GM08714 (cell line): ENCODE data around the gene REEP5.

ENCODE experiments used
- H3K4me3 ChIP-seq: fragments of 200-500 bp; sonication (Bioruptor generic); 2 replicates; pipeline ENCODE4 v1.5.1; 2014; ENCODE audit warnings: mild to moderate bottlenecking, low read length, inconsistent platforms
- ZNF274 ChIP-seq: IDR thresholded peaks from 2 replicates; pipeline ENCODE4 v1.6.1; 2012; ENCODE audit warnings: mild to moderate bottlenecking, low read depth, low read length

Gene REEP5

GRCh38 chr5:112854651-112855050 is 67.4 kb downstream of the REEP5 start:
- TF ChIP-seq ZNF274, result no peak

DNA sequence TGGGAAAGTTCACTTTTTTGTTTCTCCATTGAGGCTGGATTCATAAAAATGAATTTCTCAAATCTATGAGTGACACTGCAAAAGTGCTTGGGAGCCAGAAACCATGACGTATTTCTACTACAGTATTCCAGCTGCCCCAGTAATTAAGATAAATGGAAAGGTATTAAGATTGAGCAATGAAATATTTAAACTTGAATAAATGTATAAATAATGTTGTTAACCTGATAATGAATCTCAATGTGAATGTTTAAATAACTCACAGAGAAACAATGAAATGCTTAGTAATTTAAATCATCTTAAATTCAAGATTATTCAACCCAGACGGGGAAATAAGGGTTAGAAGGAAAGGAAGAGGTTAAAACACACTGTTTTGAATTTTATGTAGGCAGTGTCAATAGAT is 72.1 kb downstream of the REEP5 start:
- TF ChIP-seq ZNF274, result no peak

More at GRCh38 chr5:112854651-112855050, 67.4 kb downstream of the REEP5 start:
- no peak overlapping the region for H3K4me3 ChIP-seq

GRCh38 chr5:112848116-112848811 is 73.8 kb downstream of the REEP5 start:
- H3K4me3 ChIP-seq, result no peak overlapping the region
- no peak for TF ChIP-seq ZNF274

More for the DNA sequence above, 72.1 kb downstream of the REEP5 start:
- no peak overlapping the region for H3K4me3 ChIP-seq

GRCh38 chr5:112847306-112847705 is 74.7 kb downstream of the REEP5 start:
- TF ChIP-seq ZNF274, result no peak

GRCh38 chr5:112846556-112846955 is 75.5 kb downstream of the REEP5 start:
- TF ChIP-seq ZNF274, result no peak
- H3K4me3 ChIP-seq, result no peak overlapping the region

More at GRCh38 chr5:112847306-112847705, 74.7 kb downstream of the REEP5 start:
- H3K4me3 ChIP-seq, result no peak overlapping the region

DNA sequence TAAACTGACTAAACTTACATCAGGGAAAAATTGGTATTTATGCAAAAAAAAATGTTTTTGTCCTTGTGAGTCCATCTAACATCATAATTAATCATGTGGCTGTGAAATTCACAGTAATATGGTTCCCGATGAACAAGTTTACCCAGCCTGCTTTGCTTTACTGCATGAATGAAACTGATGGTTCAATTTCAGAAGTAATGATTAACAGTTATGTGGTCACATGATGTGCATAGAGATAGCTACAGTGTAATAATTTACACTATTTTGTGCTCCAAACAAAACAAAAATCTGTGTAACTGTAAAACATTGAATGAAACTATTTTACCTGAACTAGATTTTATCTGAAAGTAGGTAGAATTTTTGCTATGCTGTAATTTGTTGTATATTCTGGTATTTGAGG is 77.5 kb downstream of the REEP5 start:
- H3K4me3 ChIP-seq, result no peak overlapping the region
- TF ChIP-seq ZNF274, result no peak

DNA sequence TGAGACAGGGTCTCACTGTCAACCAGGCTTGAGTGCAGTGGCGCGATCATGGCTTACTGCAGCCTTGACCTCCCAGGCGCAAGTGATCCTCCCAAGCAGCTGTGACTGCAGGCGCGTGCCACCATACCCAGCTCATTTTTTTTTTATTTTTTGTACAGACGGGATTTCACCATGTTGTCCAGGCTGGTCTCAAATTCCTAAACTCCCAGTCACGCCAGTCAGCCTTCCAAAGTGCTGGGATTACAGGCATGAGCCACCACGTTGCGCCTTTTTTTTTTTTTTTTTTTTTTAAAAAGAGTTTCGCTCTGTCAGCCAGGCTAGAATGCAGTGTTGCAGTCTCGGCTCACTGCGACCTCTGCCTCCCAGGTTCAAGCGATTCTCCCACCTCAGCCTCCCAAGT is 88.1 kb downstream of the REEP5 start:
- no peak for TF ChIP-seq ZNF274
- no peak overlapping the region for H3K4me3 ChIP-seq

DNA sequence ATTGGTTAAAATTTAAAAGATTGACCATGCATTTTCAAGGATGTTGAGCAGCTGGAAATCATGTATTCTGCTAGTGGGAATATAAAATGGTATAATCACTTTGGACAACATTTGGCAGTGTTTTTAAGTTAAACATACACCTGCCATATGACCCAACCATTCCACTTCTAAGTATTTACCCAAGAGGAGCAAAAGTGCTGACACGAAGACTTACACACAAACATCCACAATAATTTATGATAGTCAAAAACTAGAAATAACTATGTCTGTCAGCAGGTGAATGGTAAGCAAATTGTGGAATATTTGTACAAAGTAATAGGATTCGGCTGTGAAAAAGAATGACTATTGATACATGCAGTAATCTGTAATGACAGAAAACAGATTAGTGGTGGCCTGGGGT is 91.6 kb downstream of the REEP5 start:
- no peak overlapping the region for H3K4me3 ChIP-seq
- no peak for TF ChIP-seq ZNF274
